IPS DF 6.9 (cell line): Measurements from ENCODE around the gene FZD4.
"Not testable (repeated sequence)": the region's sequence is repeated elsewhere in the genome, so short reads cannot be mapped to it uniquely, and the experiment has no call there.

Source experiments
- DNase-seq: peaks from one replicate; pipeline ENCODE4 v3.0.0-alpha.2; 2013; ENCODE audit warnings: low read depth, low spot score
- H3K27ac ChIP-seq: one replicate; pipeline ENCODE4 v1.5.1; 2013; ENCODE audit warnings: low read length, control low read depth
- H3K27me3 ChIP-seq: 2 replicates; pipeline ENCODE4 v1.6.1; 2013; ENCODE audit warnings: mild to moderate bottlenecking, low read length; ENCODE audit not compliant: control insufficient read depth, insufficient read depth
- H3K36me3 ChIP-seq: 2 replicates; pipeline ENCODE4 v1.6.1; 2013; ENCODE audit warnings: low read length; ENCODE audit not compliant: control insufficient read depth, insufficient read depth
- H3K4me1 ChIP-seq: 2 replicates; pipeline ENCODE4 v1.6.1; 2013; ENCODE audit warnings: low read length; ENCODE audit not compliant: control insufficient read depth, insufficient read depth
- H3K4me3 ChIP-seq: 2 replicates; pipeline ENCODE4 v1.5.1; 2013; ENCODE audit warnings: mild to moderate bottlenecking, low read length
- H3K9me3 ChIP-seq: 2 replicates; pipeline ENCODE4 v1.6.1; 2013; ENCODE audit warnings: low read length, inconsistent platforms; ENCODE audit not compliant: control insufficient read depth, insufficient read depth
- WGBS: extraction: QIAGEN DNeasy Blood & Tissue Kit; methylation state at CpG from one replicate; pipeline ENCODE4 v1.1.7; 2013; ENCODE audit warnings: mixed read lengths, missing lambda C conversion rate; ENCODE audit not compliant: insufficient read length, insufficient coverage; 5-methylcytosine and 5-hydroxymethylcytosine counted together

FZD4 gene

DNA sequence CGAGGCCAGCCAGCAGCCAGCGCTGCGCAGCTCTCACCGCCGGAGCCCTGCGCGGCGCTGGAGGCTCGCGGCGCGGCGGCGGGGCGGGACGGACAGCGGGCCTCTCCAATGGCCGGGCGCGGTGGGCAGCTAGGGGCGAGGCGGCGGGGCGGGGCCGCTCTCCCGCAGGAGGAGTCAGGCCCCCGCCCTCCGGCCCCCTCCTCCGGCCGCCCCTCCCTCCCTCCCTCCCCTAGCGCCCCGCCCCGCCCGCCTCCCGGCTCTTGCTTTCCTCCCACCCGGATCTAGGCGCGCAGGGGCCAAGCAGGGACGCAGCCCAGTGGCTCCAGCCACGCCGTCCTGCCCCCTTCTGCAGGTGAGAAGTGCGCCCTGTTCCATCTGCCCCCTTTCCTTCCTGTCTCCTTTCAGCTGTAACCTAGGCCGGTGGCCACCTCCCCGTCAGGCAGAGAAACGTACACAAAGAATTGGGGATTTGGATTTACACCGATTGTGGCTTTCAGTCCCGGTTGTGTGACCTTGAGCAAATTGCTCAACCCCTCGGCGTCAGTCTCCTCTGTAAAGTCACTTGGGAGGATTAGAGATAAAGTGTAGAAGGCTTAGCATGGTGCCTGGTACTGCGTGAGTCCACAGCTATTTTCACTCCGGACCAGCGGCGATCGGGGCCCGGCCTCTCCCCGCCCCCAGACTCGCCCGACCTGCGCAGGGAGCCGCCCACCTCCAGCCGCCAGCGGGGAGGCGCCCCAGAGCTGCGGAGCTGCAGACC, at the start of gene FZD4:
Gene FZD4, minus strand, starts transcription at position 35 of the 760 bp plus-strand sequence. CDS start 310 bp downstream, outside the sequence.
- Histone ChIP-seq H3K4me3 (peak within 1 kb of the TSS; percentile 90; the same call in 1 of the 2 replicates), H3K27me3 (peaks cover 5% of the 10 kb centered on the region; the same call in 1 of the 2 replicates), H3K27ac (no peak within 1 kb of the TSS), H3K36me3 (no peaks in the 10 kb centered on the region), H3K9me3 (no peaks in the 10 kb centered on the region), H3K4me1 (peaks cover 5% of the 10 kb centered on the region; the same call in 1 of the 2 replicates)
- WGBS, result no CpG with 5 or more reads among the region's 64 CpGs
- DNase-seq, result no peak

DNA sequence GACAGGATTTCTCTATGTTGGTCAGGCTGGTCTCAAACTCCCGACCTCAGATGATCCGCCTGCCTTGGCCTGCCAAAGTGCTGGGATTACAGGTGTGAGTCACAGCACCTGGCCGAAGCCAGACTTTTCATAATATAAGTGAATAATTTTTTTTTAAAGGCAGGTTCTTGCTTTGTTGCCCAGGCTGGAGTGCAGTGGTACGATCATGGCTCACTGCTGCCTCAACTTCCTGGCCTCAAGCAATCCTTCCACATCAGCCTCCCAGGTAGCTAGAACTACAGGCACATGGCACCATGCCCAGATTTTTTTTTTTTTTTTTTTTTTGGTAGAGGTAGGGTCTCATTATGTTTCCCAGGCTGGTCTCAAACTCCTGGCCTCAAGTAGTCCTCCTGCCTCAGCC, 49.1 kb upstream of the FZD4 start:
- H3K4me1 ChIP-seq, H3K9me3 ChIP-seq, DNase-seq, H3K27ac ChIP-seq, H3K36me3 ChIP-seq, H3K27me3 ChIP-seq, H3K4me3 ChIP-seq: not testable (repeated sequence)
- whole genome bisulfite sequencing, result no CpG with 5 or more reads among the region's 4 CpGs

DNA sequence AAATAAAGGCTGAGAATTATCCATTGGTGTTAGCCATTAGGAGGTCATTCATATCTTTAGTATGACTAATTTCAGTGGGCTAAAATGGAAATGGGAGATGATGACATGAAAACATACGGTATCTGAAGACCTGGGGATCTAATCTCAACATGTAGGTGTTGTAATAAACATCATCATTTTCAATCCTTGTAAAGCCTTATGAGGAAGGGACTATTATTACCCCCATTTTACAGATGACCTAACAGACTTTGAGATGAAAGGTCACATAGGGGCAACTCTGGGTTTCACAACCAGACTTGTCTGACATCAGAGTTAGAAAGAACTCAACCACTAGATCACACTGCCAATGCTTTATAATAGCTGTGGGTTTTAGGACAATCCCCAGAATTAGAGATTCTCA, 47.7 kb upstream of the FZD4 start:
- Histone ChIP-seq H3K4me3 (no peak overlapping the region), H3K36me3 (no peaks in the 10 kb centered on the region), H3K27me3 (no peaks in the 10 kb centered on the region), H3K27ac (no peak overlapping the region), H3K4me1 (no peaks in the 10 kb centered on the region), H3K9me3 (no peaks in the 10 kb centered on the region)
- no CpG with 5 or more reads among the region's 1 CpG for WGBS
- DNase-seq, result no peak

DNA sequence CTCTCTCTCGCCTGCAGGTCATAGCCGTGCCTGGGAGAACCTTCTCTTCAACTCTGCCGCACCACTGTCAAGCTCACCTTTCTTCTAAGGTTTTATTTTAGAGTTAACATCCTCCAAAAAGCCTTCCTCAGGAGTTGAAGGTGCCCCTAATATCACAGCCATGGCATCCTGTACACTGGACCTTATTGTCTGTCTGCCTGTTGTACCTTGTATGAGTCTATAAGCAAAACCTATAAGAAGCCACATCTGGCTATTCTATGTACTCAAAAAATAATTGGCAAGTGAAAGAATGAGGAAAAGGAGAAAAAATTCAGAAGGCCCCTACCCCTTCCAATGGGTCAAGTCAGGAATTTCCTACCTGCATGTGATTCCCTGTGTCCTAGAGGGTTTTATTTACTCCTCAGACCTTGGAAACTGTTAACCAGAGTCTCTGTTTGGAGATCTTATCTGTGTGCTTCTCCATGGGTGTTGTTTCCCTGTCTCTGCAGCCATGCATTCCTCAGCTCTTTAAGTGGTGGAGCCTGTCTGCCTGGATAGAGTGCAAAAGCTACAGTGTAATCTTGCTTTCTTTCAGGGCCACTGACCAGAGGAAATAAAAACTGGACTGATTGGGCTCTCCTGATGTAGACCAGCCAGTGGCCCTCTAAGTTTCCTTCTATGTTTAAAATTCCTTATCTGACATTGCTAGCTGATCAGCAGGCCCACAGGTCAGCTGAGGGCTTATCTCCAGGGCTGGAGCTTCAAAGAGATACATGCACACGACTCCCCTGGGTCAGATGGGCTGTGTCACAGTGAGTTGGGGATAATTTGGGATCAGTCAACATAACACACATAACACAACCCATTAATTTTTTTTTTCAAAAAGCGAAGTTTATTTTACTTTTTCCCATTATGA, 44.9 kb upstream of the FZD4 start:
- WGBS, result 100% methylated on average over 1 of the region's 5 CpGs
- no peaks in the 10 kb centered on the region for H3K36me3 ChIP-seq
- no peak overlapping the region for H3K27ac ChIP-seq
- H3K27me3 ChIP-seq, result no peaks in the 10 kb centered on the region
- H3K4me3 ChIP-seq, result no peak overlapping the region
- no peak for DNase-seq
- no peaks in the 10 kb centered on the region for H3K9me3 ChIP-seq
- H3K4me1 ChIP-seq, result no peaks in the 10 kb centered on the region

DNA sequence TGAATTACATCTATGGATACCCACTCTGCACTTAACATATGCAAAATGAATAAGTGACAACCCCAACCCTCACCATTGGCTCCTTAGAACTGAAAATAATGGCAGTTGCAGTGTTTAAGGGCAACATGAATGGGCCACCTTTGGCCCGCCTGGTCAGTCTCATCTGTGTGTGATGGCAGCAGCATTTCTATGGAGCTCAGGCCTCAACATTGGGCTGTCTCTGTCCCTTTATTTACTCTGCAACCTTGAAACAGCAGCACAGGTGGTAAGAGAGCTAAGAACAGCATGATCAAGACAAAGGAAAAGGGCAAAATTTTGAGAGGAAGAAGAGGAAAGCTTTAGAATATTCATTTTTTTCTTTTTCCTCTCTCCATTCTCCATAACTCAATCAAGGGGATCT, 44.2 kb upstream of the FZD4 start:
- DNase-seq, result no peak
- H3K27ac ChIP-seq, result no peak overlapping the region
- H3K9me3 ChIP-seq, result no peaks in the 10 kb centered on the region
- H3K4me3 ChIP-seq, result no peak overlapping the region
- no peaks in the 10 kb centered on the region for H3K4me1 ChIP-seq
- WGBS, result no CpG with 5 or more reads among the region's 1 CpG
- no peaks in the 10 kb centered on the region for H3K27me3 ChIP-seq
- H3K36me3 ChIP-seq, result no peaks in the 10 kb centered on the region

DNA sequence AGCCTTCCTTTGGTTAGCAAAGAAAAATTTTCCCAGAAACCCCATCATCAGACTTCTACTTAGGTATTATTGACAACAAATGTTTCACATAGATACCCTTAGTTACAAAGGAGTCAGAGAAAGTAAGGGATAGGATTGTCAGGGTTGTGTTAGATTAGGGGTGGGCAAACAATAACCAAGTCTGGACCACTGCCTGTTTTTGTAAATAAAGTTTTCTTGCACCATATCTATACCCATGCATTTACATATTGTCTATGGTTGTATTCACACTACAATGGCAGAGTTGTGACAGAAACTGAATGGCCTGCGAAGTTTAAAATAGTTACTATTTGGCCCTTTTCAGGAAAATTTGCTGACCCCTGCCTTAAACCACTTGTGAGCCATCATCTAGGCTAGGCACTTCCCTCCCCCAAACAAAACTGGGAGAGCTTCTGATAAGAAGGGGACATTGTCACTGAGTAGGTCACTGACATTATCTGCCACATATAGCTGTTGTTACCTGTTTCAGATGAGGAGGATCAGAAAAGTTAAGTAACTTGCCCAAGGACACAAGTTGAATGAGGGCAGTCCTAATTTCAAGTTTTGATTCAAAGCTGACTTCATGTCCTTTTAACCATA, 41.9 kb upstream of the FZD4 start:
- Histone ChIP-seq H3K4me1 (no peaks in the 10 kb centered on the region), H3K27ac (no peak overlapping the region), H3K36me3 (no peaks in the 10 kb centered on the region), H3K4me3 (no peak overlapping the region), H3K27me3 (no peaks in the 10 kb centered on the region), H3K9me3 (no peaks in the 10 kb centered on the region)
- WGBS, result no CpG with 5 or more reads among the region's 1 CpG
- no peak for DNase-seq

DNA sequence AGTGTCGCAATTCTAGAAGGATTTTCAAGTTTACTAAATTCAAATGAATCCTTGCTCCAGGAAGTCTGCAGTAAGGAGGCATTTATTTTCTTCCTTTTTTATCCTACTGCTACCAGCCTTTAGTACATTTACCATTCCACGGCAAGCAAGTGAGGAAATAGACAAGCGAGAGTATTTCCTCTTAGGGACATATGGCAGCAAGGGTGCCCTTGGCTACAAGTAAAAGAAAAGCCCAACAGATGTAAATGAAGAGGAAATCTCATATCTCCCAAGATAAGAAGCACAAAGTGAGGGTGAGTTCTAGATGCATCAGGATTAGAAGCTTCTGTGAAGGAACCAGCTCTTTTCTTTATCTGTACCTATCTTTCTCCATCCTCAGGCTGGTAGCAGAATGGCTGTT, 37.8 kb upstream of the FZD4 start:
- no CpG with 5 or more reads among the region's 3 CpGs for WGBS

DNA sequence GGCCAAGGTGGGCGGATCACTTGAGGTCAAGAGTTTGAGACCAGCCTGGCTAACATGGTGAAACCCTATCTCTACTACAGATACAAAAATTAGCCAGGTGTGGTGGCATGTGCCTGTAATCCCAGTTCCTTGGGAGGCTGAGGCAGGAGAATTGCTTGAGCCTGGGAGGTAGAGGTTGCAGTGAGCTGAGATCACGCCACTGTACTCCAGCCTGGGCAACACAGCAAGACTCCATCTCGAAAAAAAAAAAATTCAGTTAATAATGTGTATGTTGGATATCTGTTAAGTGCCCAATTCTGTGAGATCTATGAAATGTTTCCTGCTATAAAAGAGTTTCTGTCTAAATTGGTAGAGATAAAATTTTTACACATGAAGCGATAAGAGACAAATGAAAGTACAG, 37.1 kb upstream of the FZD4 start:
- not testable (repeated sequence) for H3K36me3 ChIP-seq, H3K9me3 ChIP-seq, DNase-seq, H3K27ac ChIP-seq, H3K4me1 ChIP-seq, H3K4me3 ChIP-seq, H3K27me3 ChIP-seq
- no CpG with 5 or more reads among the region's 4 CpGs for WGBS

More for the DNA sequence above, 37.8 kb upstream of the FZD4 start:
- Histone ChIP-seq H3K27ac (no peak overlapping the region), H3K9me3 (no peaks in the 10 kb centered on the region), H3K4me3 (no peak overlapping the region), H3K4me1 (no peaks in the 10 kb centered on the region), H3K27me3 (no peaks in the 10 kb centered on the region), H3K36me3 (no peaks in the 10 kb centered on the region)
- no peak for DNase-seq

DNA sequence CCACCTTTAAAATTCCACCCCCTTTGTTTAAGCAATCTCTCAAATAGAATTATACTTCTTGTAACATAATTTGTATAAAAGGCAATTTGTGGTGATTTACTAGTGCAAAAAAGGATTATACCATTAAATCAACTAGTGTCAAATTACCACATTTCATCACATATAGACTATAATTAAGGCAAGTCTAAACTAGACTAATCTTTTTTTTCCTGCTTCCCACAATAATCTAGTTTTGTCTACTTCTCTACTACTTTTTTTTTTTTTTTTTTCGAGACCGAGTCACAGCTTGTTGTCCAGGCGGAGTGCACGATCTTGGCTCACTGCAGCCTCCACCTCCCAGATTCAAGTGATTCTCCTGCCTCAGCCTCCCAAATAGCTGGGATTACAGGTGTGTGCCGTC, 36.1 kb upstream of the FZD4 start:
- no CpG with 5 or more reads among the region's 5 CpGs for WGBS
- no peaks in the 10 kb centered on the region for H3K4me1 ChIP-seq
- H3K36me3 ChIP-seq, result no peaks in the 10 kb centered on the region
- no peaks in the 10 kb centered on the region for H3K9me3 ChIP-seq
- no peaks in the 10 kb centered on the region for H3K27me3 ChIP-seq
- no peak overlapping the region for H3K4me3 ChIP-seq
- no peak for DNase-seq
- no peak overlapping the region for H3K27ac ChIP-seq

DNA sequence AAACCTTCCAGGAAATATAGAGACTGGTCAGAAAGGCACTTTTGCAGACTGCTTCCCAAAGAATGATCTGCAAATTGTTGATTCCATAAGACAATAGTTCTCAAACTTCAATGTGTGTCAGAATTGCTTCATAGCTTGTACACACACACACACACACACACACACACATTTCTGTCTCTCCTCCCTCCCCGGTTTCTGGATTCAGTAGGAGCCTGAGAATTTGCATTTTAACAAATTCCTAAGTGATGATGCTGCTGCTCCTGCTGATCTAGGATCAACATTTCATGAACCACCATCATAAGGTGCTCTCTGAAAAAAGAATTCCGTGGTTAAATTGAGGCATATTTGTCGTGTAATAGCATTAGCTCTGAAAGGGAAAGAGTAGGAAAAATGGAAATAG, 35.3 kb upstream of the FZD4 start:
- H3K27ac ChIP-seq, result no peak overlapping the region
- no peak overlapping the region for H3K4me3 ChIP-seq
- no CpG with 5 or more reads among the region's 3 CpGs for WGBS
- H3K36me3 ChIP-seq, result no peaks in the 10 kb centered on the region
- H3K9me3 ChIP-seq, result no peaks in the 10 kb centered on the region
- no peaks in the 10 kb centered on the region for H3K27me3 ChIP-seq
- no peaks in the 10 kb centered on the region for H3K4me1 ChIP-seq
- DNase-seq, result peak; percentile 16
